ENCODE results near the gene TYW1. TPM values are rescaled to one million over a fixed set of nuclear protein-coding genes. Genes with fewer than 3 reads are reported as not detected.
"Not testable (repeated sequence)": the region's sequence is repeated elsewhere in the genome, so short reads cannot be mapped to it uniquely, and the experiment has no call there.

TYW1 gene
- polyA plus RNA-seq, 3 donors = 23.1 to 24.1 (median 23.9) TPM

GRCh38 chr7:67269916-67270315 is 273.3 kb downstream of the TYW1 start:
- not testable (repeated sequence) for DNase-seq (ENCODE audit: extremely low read depth in 1 of 11, low read depth in 9 of 11, low spot score in 4 of 11)

Other genes with a start within 250 kb of the TYW1 start
- gene TMEM248, start 75.6 kb upstream of the TYW1 start, polyA plus RNA-seq (ENCODE audit: insufficient read length in 3 of 3) = 10 to 100 TPM; 67.5 to 75.5 (median 75.3) TPM
- gene SBDS, start 1.2 kb upstream of the TYW1 start, polyA plus RNA-seq (ENCODE audit: insufficient read length in 3 of 3) = 100 to 1,000 TPM; 100 to 131 (median 105) TPM

All from renal cortex interstitium (tissue), 11 donors.